ENCODE results near the gene PLEKHA6.

DNA sequence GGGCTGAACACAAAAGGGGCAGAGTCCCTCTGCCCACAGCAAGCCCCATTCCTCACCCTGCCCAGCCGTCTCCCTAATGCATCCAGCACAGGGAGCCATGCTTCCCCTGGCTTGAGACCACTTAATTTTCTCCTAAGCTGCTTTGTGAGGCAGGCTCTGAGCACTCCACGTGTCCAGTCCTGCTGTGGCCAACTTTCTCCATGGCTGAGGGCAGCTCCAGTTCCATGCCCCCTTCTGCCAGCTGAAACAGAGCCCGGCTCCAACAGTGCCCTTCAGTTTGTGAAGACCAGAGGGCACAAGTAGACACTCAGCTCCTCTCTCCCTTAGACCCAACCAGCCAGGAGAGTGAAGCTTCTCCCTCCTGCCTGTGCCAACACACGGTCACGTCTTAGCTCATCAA is 33.8 kb downstream of the PLEKHA6 start:
- TF ChIP-seq, protein P1, sequence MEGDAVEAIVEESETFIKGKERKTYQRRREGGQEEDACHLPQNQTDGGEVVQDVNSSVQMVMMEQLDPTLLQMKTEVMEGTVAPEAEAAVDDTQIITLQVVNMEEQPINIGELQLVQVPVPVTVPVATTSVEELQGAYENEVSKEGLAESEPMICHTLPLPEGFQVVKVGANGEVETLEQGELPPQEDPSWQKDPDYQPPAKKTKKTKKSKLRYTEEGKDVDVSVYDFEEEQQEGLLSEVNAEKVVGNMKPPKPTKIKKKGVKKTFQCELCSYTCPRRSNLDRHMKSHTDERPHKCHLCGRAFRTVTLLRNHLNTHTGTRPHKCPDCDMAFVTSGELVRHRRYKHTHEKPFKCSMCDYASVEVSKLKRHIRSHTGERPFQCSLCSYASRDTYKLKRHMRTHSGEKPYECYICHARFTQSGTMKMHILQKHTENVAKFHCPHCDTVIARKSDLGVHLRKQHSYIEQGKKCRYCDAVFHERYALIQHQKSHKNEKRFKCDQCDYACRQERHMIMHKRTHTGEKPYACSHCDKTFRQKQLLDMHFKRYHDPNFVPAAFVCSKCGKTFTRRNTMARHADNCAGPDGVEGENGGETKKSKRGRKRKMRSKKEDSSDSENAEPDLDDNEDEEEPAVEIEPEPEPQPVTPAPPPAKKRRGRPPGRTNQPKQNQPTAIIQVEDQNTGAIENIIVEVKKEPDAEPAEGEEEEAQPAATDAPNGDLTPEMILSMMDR (IDR thresholded peaks at IDR 0.05; ENCODE audit: low read depth, low read length, poor library complexity, severe bottlenecking), result no peak
- TF ChIP-seq EZH2phosphoT487 (IDR thresholded peaks at IDR 0.05; ENCODE audit: borderline replicate concordance, low read length), result no peak

Data from DOHH2 (cell line).